H1 (cell line): Measurements from ENCODE around the gene UBE4B. TPM values are rescaled to one million over a fixed set of nuclear protein-coding genes. Genes with fewer than 3 reads are reported as not detected.

ENCODE experiments used
- CTCF ChIA-PET: fragments of 300-600 bp; sonication (Branson Sonifier 250); formaldehyde crosslinking; loops from one replicate; lab custom pipeline; 2021; ENCODE audit not compliant: partially characterized antibody; lab: Charles Lee
- POLR2A ChIA-PET: fragments of 300-600 bp; sonication (Branson Sonifier 250); formaldehyde crosslinking; loops from one replicate; lab custom pipeline; 2021; ENCODE audit warnings: inconsistent platforms; ENCODE audit not compliant: partially characterized antibody; lab: Charles Lee
- DNase-seq, 2 experiments: peaks; one replicate each; pipeline versions ENCODE4 v3.0.0 to v3.0.0-alpha.2; 2010 to 2022; ENCODE audit warnings: low spot score in 2 of 2, low read depth in 1 of 2, mixed read lengths in 1 of 2
- FAIRE-seq: peaks from 2 replicates; lab custom pipeline; 2011; peaks lifted over from hg19 to GRCh38; lab: Jason Lieb, UNC
- H2AFZ ChIP-seq: 2 replicates; pipeline ENCODE4 v1.8.1; 2012; ENCODE audit warnings: low read length, inconsistent platforms
- H2AK5ac ChIP-seq: 2 replicates; pipeline ENCODE4 v1.6.1; 2013; ENCODE audit warnings: low read depth, low read length
- H2BK120ac ChIP-seq: replicated peaks from 2 replicates; pipeline ENCODE3; 2013; ENCODE audit warnings: low read depth, low read length, inconsistent platforms
- H2BK12ac ChIP-seq: 2 replicates; pipeline ENCODE4 v1.6.1; 2013; ENCODE audit warnings: low read depth, low read length
- H2BK15ac ChIP-seq: 2 replicates; pipeline ENCODE4 v1.6.1; 2013; ENCODE audit warnings: low read length
- H2BK20ac ChIP-seq: 2 replicates; pipeline ENCODE4 v1.6.1; 2013; ENCODE audit warnings: low read length
- H2BK5ac ChIP-seq: 2 replicates; pipeline ENCODE4 v1.6.1; 2013; ENCODE audit warnings: low read depth, low read length
- H3K14ac ChIP-seq: 2 replicates; pipeline ENCODE4 v1.6.1; 2013; ENCODE audit warnings: inconsistent platforms; ENCODE audit not compliant: insufficient read length
- H3K18ac ChIP-seq: 2 replicates; pipeline ENCODE4 v1.6.1; 2013; ENCODE audit warnings: low read length; ENCODE audit errors: extremely low read depth
- H3K23ac ChIP-seq: 2 replicates; pipeline ENCODE4 v1.6.1; 2013; ENCODE audit warnings: inconsistent platforms; ENCODE audit not compliant: insufficient read length
- H3K23me2 ChIP-seq: 2 replicates; pipeline ENCODE4 v1.6.1; 2013; ENCODE audit warnings: low read depth, low read length
- H3K27ac ChIP-seq: 2 replicates; pipeline ENCODE4 v1.6.1; 2011; ENCODE audit warnings: low read depth, low read length, inconsistent platforms
- H3K27me3 ChIP-seq, 4 experiments: replicated peaks in 1 of 4; 1 replicate in 1 of 4; 2 replicates in 3 of 4; pipeline versions ENCODE4 v1.6.1 to v1.8.1; 2011 to 2013; ENCODE audit warnings: low read length in 3 of 4, mild to moderate bottlenecking in 3 of 4, inconsistent platforms in 2 of 4, mixed read lengths in 2 of 4, moderate library complexity in 1 of 4; ENCODE audit not compliant: control insufficient read depth in 3 of 4, insufficient read depth in 3 of 4; ENCODE audit errors: extremely low read depth in 1 of 4
- H3K36me3 ChIP-seq, 4 experiments: 2 replicates each; pipeline versions ENCODE4 v1.6.1 to v1.8.1; 2011 to 2013; ENCODE audit warnings: mild to moderate bottlenecking in 4 of 4, low read length in 3 of 4, moderate library complexity in 2 of 4, control low read depth in 1 of 4, inconsistent platforms in 1 of 4; ENCODE audit not compliant: insufficient read depth in 4 of 4, control insufficient read depth in 2 of 4
- H3K4ac ChIP-seq: replicated peaks from 2 replicates; pipeline ENCODE3; 2013; ENCODE audit warnings: low read length, low read depth, mixed read lengths, inconsistent platforms; ENCODE audit not compliant: insufficient read length
- H3K4me1 ChIP-seq, 4 experiments: replicated peaks in 1 of 4; 1 replicate in 1 of 4; 2 replicates in 3 of 4; pipeline versions ENCODE4 v1.6.1 to v1.8.1; 2011 to 2013; ENCODE audit warnings: low read length in 3 of 4, inconsistent platforms in 2 of 4, mixed read lengths in 1 of 4; ENCODE audit not compliant: insufficient read depth in 4 of 4, control insufficient read depth in 3 of 4
- H3K4me2 ChIP-seq, 2 experiments: 2 replicates each; pipeline versions ENCODE4 v1.6.1 to v1.8.1; 2011 to 2013; ENCODE audit warnings: low read depth in 2 of 2, low read length in 2 of 2, control low read depth in 1 of 2, inconsistent platforms in 1 of 2, mild to moderate bottlenecking in 1 of 2; ENCODE audit not compliant: insufficient read depth in 1 of 2
- H3K4me3 ChIP-seq, 4 experiments: fragments of 200-600, 300-600 bp in 1 of 4; sonication (generic), shearing (Covaris generic), sonication (Bioruptor Twin) in 1 of 4; 2 replicates each; pipeline versions ENCODE4 v1.5.1 to v1.8.1; 2011 to 2016; ENCODE audit warnings: low read length in 4 of 4, low read depth in 3 of 4, control low read depth in 2 of 4, inconsistent platforms in 2 of 4, mild to moderate bottlenecking in 2 of 4, mixed read lengths in 1 of 4, moderate library complexity in 1 of 4; ENCODE audit not compliant: insufficient read depth in 2 of 4; ENCODE audit errors: extremely low read depth in 1 of 4
- H3K56ac ChIP-seq: replicated peaks from 2 replicates; pipeline ENCODE3; 2013; ENCODE audit warnings: low read depth, mild to moderate bottlenecking, mixed read lengths, low read length, inconsistent platforms; ENCODE audit not compliant: insufficient read length
- H3K79me1 ChIP-seq: 2 replicates; pipeline ENCODE4 v1.6.1; 2013; ENCODE audit warnings: low read depth, low read length, control low read depth
- H3K79me2 ChIP-seq, 2 experiments: 2 replicates each; pipeline versions ENCODE4 v1.6.1 to v1.8.1; 2012 to 2013; ENCODE audit warnings: low read length in 2 of 2, mild to moderate bottlenecking in 2 of 2, inconsistent platforms in 1 of 2; ENCODE audit not compliant: insufficient read depth in 2 of 2, control insufficient read depth in 1 of 2
- H3K9ac ChIP-seq, 4 experiments: replicated peaks in 1 of 4; 1 replicate in 1 of 4; 2 replicates in 3 of 4; pipeline versions ENCODE4 v1.6.1 to v1.8.1; 2011 to 2013; ENCODE audit warnings: low read depth in 3 of 4, low read length in 3 of 4, control low read depth in 2 of 4, mild to moderate bottlenecking in 2 of 4, moderate library complexity in 2 of 4, inconsistent platforms in 1 of 4; ENCODE audit errors: extremely low read depth in 1 of 4
- H3K9me3 ChIP-seq, 2 experiments: 2 replicates each; pipeline versions ENCODE4 v1.6.1 to v1.8.1; 2012 to 2013; ENCODE audit warnings: mild to moderate bottlenecking in 2 of 2, moderate library complexity in 2 of 2, control low read depth in 1 of 2, inconsistent platforms in 1 of 2, low read depth in 1 of 2, low read length in 1 of 2, mixed read lengths in 1 of 2; ENCODE audit not compliant: insufficient read depth in 2 of 2
- H4K20me1 ChIP-seq, 2 experiments: replicated peaks in 1 of 2; 2 replicates each; pipeline versions ENCODE3 to v1.8.1; 2011 to 2013; ENCODE audit warnings: inconsistent platforms in 2 of 2, low read length in 2 of 2, mild to moderate bottlenecking in 1 of 2; ENCODE audit not compliant: insufficient read depth in 2 of 2, control insufficient read depth in 1 of 2
- H4K5ac ChIP-seq: 2 replicates; pipeline ENCODE4 v1.6.1; 2013; ENCODE audit warnings: low read length, low read depth, mixed read lengths, inconsistent platforms; ENCODE audit not compliant: insufficient read length
- H4K8ac ChIP-seq: 2 replicates; pipeline ENCODE4 v1.8.0; 2013; ENCODE audit warnings: mild to moderate bottlenecking, moderate library complexity, low read length, inconsistent platforms; ENCODE audit not compliant: insufficient read depth; ENCODE audit errors: extremely low read depth
- H4K91ac ChIP-seq: replicated peaks from 2 replicates; pipeline ENCODE3; 2013; ENCODE audit warnings: low read length, mixed read lengths, inconsistent platforms; ENCODE audit not compliant: insufficient read length
- BACH1 ChIP-seq: IDR thresholded peaks from 2 replicates; pipeline ENCODE4 v1.6.1; 2012; ENCODE audit warnings: low read length, improper control_type of control experiment
- BRCA1 ChIP-seq: IDR thresholded peaks from 2 replicates; pipeline ENCODE4 v1.6.1; 2012; ENCODE audit warnings: low read depth, low read length, improper control_type of control experiment
- GABPA ChIP-seq: IDR thresholded peaks from 2 replicates; pipeline ENCODE4 v1.6.1; 2011; ENCODE audit warnings: mild to moderate bottlenecking, low read length, moderate library complexity, borderline replicate concordance; ENCODE audit not compliant: insufficient read depth
- KDM1A ChIP-seq: fragments of 200-600, 300-600 bp; sonication (generic); IDR thresholded peaks from 2 replicates; pipeline ENCODE4 v1.7.1; 2016; ENCODE audit warnings: mild to moderate bottlenecking, low read length, borderline replicate concordance
- NANOG ChIP-seq: IDR thresholded peaks from 2 replicates; pipeline ENCODE4 v1.6.1; 2011; ENCODE audit warnings: low read length, low read depth, mild to moderate bottlenecking, inconsistent platforms; ENCODE audit not compliant: insufficient read depth, poor library complexity, severe bottlenecking
- POLR2A ChIP-seq, 2 experiments: IDR thresholded peaks; 1 replicate in 1 of 2; 2 replicates in 1 of 2; pipeline ENCODE4 v1.6.1; 2011; ENCODE audit warnings: low read depth in 2 of 2, low read length in 2 of 2, mild to moderate bottlenecking in 2 of 2; ENCODE audit errors: control extremely low read depth in 1 of 2
- SP2 ChIP-seq: IDR thresholded peaks from 2 replicates; pipeline ENCODE4 v1.6.1; 2012; ENCODE audit warnings: mild to moderate bottlenecking, low read length, inconsistent platforms
- SRF ChIP-seq: IDR thresholded peaks from 2 replicates; pipeline ENCODE4 v1.6.1; 2011; ENCODE audit warnings: mild to moderate bottlenecking, low read depth, low read length, moderate library complexity
- TBP ChIP-seq: IDR thresholded peaks from 2 replicates; pipeline ENCODE4 v1.6.1; 2011; ENCODE audit warnings: low read depth, low read length, improper control_type of control experiment
- YY1 ChIP-seq: IDR thresholded peaks from 2 replicates; pipeline ENCODE4 v1.6.1; 2011; ENCODE audit warnings: low read depth, mild to moderate bottlenecking, low read length
- WGBS, 2 experiments: shearing (Covaris generic) in 1 of 2; methylation state at CpG; one replicate each; pipeline versions ENCODE4 v1.1.6 to v1.1.7; 2013 to 2015; ENCODE audit warnings: low lambda C conversion rate in 2 of 2, mixed read lengths in 2 of 2, inconsistent platforms in 1 of 2, low coverage in 1 of 2, missing lambda C conversion rate in 1 of 2; ENCODE audit not compliant: insufficient replicate concordance in 2 of 2, insufficient coverage in 1 of 2, insufficient read length in 1 of 2; ENCODE audit errors: extremely low coverage in 1 of 2, missing lambda C conversion rate in 1 of 2; 5-methylcytosine and 5-hydroxymethylcytosine counted together
- polyA plus RNA-seq, 7 experiments: library from polyadenylated mRNA; depleted of rRNA in 3 of 7; stranded (reverse) in 5 of 7; unstranded in 2 of 7; fragments of >200 nt in 5 of 7; fragments of 200-250 nt in 2 of 7; gene quantifications; 1 replicate in 5 of 7; 2 replicates in 1 of 7; 4 replicates in 1 of 7; pipeline versions ENCODE4 v1.2.1 to v1.2.3, GENCODE V29; 2011 to 2013; ENCODE audit warnings: missing spikeins in 2 of 7, mixed read lengths in 2 of 7
- total RNA-seq: library from RNA; stranded (reverse); fragmentation: NEBNext Ultra II Directional; extraction: Animal tissue kit (Norgen Biotek cat#: 25700); gene quantifications from 2 replicates; pipeline ENCODE4 v1.2.1, GENCODE V29; 2021

Gene UBE4B
- total and polyA plus RNA-seq, 2 of the 8 experiments (the other 6 are each of a cell fraction or from before 2014, with no cell fraction given): 24.5 to 90.1 TPM

DNA sequence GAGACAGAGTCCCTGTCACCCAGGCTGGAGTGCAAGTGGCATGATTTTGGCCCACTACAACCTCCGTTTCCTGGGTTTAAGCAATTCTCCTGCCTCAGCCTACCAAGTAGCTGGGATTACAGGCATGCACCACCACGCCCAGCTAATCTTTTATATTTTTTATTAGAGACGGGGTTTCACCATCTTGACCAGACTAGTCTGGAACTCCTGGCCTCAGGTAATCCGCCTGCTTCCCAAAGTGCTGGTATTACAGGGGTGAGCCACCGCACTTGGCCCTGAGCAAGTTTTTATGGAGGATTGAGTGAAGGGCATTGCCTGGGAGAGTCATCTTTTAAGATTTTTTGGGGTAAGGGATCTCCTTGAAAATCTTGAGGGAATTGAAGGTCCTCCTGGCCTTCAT, 28.5 kb downstream of the UBE4B start:
- Histone ChIP-seq H4K5ac (no peak overlapping the region), H3K56ac (no peak overlapping the region), H2BK120ac (no peak overlapping the region), H3K9ac (no peak overlapping the region), H3K23ac (no peak overlapping the region), H3K23me2 (no peaks in the 10 kb centered on the region), H3K27me3 (no peaks in the 10 kb centered on the region), H2BK5ac (0 out of 2 replicates have a peak overlapping the region, but pooled peaks have one; percentile 35), H3K9me3 (no peaks in the 10 kb centered on the region), H2BK20ac (no peak overlapping the region), H4K91ac (no peak overlapping the region), H3K4me1 (peaks cover 2 to 8% (median 4%) of the 10 kb centered on the region in 4 experiments; a peak in 4 of 7 replicates), H3K36me3 (no peaks in the 10 kb centered on the region), H3K27ac (no peak overlapping the region), H3K79me2 (peaks cover 0 to 73% of the 10 kb centered on the region in 2 experiments; a peak in 3 of 4 replicates), H4K20me1 (peaks cover 5 to 14% of the 10 kb centered on the region in 2 experiments), H3K4ac (no peak overlapping the region), H4K8ac (no peak overlapping the region), H2BK15ac (no peak overlapping the region), H3K18ac (no peak overlapping the region), H3K14ac (no peak overlapping the region), H2AK5ac (no peak overlapping the region), H2BK12ac (no peak overlapping the region), H3K4me2 (no peak overlapping the region), H2AFZ (no peak overlapping the region), H3K4me3 (no peak overlapping the region), H3K79me1 (peaks cover 13% of the 10 kb centered on the region)
- WGBS, 2 experiments: 88% methylated on average over 5 of the region's 5 CpGs; no CpG with 5 or more reads in 1 of the 2 experiments
- TF ChIP-seq POLR2A (IDR thresholded peaks at IDR 0.05; ENCODE audit: control extremely low read depth in 1 of 2, low read depth in 2 of 2, low read length in 2 of 2) (no peak), NANOG (no peak), KDM1A (no peak), GABPA (no peak), YY1 (no peak), BRCA1 (no peak), SRF (no peak), SP2 (no peak), BACH1 (no peak), TBP (no peak)
- CTCF ChIA-PET: interaction anchor here (0.6 to 1.8 kb wide), 5 partner anchors 10 to 736 kb away, joined by 3 to 5 read pairs (median 3); no protein-coding TSS in a partner anchor
- DNase-seq (no peak), FAIRE-seq (no peak)
- POLR2A ChIA-PET: no interaction called here
